K562 (cell line): Measurements from ENCODE around the gene UBE2C. TPM values are rescaled to one million over a fixed set of nuclear protein-coding genes. Genes with fewer than 3 reads are reported as not detected.

Source experiments
- C11orf30 ChIP-seq: fragments of 450-650 bp; IDR thresholded peaks from 2 replicates; pipeline ENCODE4 v1.6.1; 2016; ENCODE audit warnings: low read depth, mild to moderate bottlenecking
- CXXC5 ChIP-seq: fragments of 250-450 bp; sonication (Bioruptor Pico); IDR thresholded peaks from 2 replicates; pipeline ENCODE4 v1.8.0; 2022; ENCODE audit warnings: inconsistent platforms, mild to moderate bottlenecking, moderate library complexity
- DIDO1 ChIP-seq: fragments of 450-650 bp; IDR thresholded peaks from 2 replicates; pipeline ENCODE4 v1.6.1; 2016; ENCODE audit warnings: low read depth, missing biosample characterization, missing genetic modification characterization
- MECOM ChIP-seq: fragments of 250-450 bp; sonication (Bioruptor Pico); IDR thresholded peaks from 2 replicates; pipeline ENCODE4 v1.8.0; 2022; ENCODE audit warnings: inconsistent platforms
- NEUROD1 ChIP-seq: fragments of 150-350 bp; IDR thresholded peaks from 2 replicates; pipeline ENCODE4 v1.6.1; 2014; ENCODE audit warnings: borderline replicate concordance, low read length, low read depth; ENCODE audit not compliant: partially characterized antibody
- NR4A1 ChIP-seq, 2 experiments: fragments of 250-450 bp in 1 of 2; fragments of 450-650 bp in 1 of 2; sonication (Bioruptor Pico) in 1 of 2; IDR thresholded peaks; 2 replicates each; pipeline versions ENCODE4 v1.4.0 to v1.6.1; 2016 to 2020; ENCODE audit warnings: mild to moderate bottlenecking in 2 of 2, missing compliant biosample characterization in 1 of 2, missing genetic modification characterization in 1 of 2, moderate library complexity in 1 of 2
- PTRF ChIP-seq: fragments of 450-650 bp; IDR thresholded peaks from 2 replicates; pipeline ENCODE4 v1.6.1; 2016; ENCODE audit warnings: mild to moderate bottlenecking, missing genetic modification characterization, missing compliant biosample characterization
- TRIM28 ChIP-seq: fragments of 450-650 bp; IDR thresholded peaks from 2 replicates; pipeline ENCODE4 v1.6.1; 2017
- ZSCAN32 ChIP-seq: fragments of 450-650 bp; formaldehyde crosslinking; IDR thresholded peaks from 2 replicates; pipeline ENCODE4 v1.4.0; 2020; ENCODE audit warnings: mild to moderate bottlenecking, moderate library complexity
- polyA plus RNA-seq, 8 experiments: library from polyadenylated mRNA; depleted of rRNA in 4 of 8; stranded (reverse) in 5 of 8; unstranded in 3 of 8; fragments of >200 nt; fragmentation: Nextera tagmentation in 2 of 8; fragmentation: Illumina TruSeq in 1 of 8; extraction: Ambion mirVana in 2 of 8; extraction: Trizol in 1 of 8; gene quantifications; 2 replicates each; pipeline versions ENCODE4 v1.2.1 to v1.2.3, GENCODE V29; 2011 to 2014; ENCODE audit warnings: inconsistent platforms in 1 of 8, missing spikeins in 1 of 8
- total RNA-seq, 7 experiments: library from RNA; depleted of rRNA in 6 of 7; stranded (reverse); fragments of >200 nt in 6 of 7; fragmentation: Illumina TruSeq in 2 of 7; extraction: Trizol in 2 of 7; gene quantifications; 2 replicates each; pipeline versions ENCODE4 v1.2.1 to v1.2.3, GENCODE V29; 2011 to 2021; ENCODE audit warnings: low replicate concordance in 1 of 7
- TF ChIP-seq, protein P1 (sequence below): fragments of 450-650 bp; IDR thresholded peaks from 2 replicates; pipeline ENCODE4 v1.7.1; 2018; ENCODE audit warnings: mild to moderate bottlenecking, low read depth; ENCODE audit not compliant: partially characterized antibody
- TF ChIP-seq, protein P2 (sequence below), 2 experiments: IDR thresholded peaks in 1 of 2; conservative IDR thresholded peaks in 1 of 2; 2 replicates each; pipeline ENCODE4 v1.6.1; 2016; ENCODE audit warnings: low read depth in 2 of 2, mild to moderate bottlenecking in 1 of 2, missing compliant biosample characterization in 1 of 2, missing genetic modification characterization in 1 of 2, moderate library complexity in 1 of 2
- TF ChIP-seq, protein P3 (sequence below): fragments of 450-650 bp; IDR thresholded peaks from 2 replicates; pipeline ENCODE4 v1.6.1; 2016; ENCODE audit warnings: borderline replicate concordance
- TF ChIP-seq, protein P4 (sequence below): fragments of 250-450 bp; sonication (Bioruptor Pico); IDR thresholded peaks from 2 replicates; pipeline ENCODE4 v1.4.0; 2020; ENCODE audit warnings: borderline replicate concordance
- TF ChIP-seq, protein P5 (sequence below): fragments of 450-650 bp; formaldehyde crosslinking; IDR thresholded peaks from 2 replicates; pipeline ENCODE4 v1.4.0; 2022; ENCODE audit warnings: missing genetic modification characterization

UBE2C gene
- total and polyA plus RNA-seq, 9 of the 15 experiments (the other 6 are each of a cell fraction or from before 2014, with no cell fraction given), result 0.51 to 1.6 (median 0.69) TPM

DNA sequence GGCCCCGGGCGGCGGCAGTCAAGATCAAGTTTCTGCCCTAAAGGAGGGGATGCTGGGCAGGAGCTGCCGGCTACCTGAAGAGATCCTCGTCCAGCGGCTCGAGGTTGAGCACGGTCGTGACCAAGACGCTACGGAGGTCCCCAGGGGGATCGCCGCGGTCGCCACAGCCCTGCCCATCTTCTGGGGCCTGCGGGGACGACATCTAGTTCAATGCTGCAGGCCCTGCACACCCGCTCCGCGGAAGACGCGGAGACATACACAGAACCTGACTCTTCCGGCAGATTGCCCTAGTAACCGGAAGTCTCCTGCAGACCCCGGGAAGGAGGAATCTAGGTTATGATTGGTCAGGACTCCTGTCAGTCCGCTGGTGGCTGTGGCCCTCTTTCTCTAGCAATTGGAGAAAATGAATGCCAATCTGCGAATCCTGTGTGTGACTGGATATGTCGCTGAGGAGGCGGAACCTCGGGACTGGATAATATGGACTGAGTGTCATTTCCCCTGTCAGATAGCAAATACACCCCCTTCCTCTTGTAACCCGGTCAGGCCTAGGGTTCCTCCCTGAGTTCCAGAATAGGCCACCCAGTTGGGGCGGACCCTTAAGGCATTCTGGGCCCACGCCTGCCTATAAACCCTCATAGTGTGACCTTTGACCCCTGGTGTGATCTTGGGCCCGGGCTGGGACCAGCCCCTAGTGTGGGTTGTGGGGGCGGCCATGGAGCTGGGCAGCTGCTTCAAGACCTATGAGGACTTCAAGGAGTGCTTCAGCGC is 44.9 kb downstream of the UBE2C start, which contains the start of the genes ACOT8 and ZSWIM3 (continued):
- TF ChIP-seq, protein P1, sequence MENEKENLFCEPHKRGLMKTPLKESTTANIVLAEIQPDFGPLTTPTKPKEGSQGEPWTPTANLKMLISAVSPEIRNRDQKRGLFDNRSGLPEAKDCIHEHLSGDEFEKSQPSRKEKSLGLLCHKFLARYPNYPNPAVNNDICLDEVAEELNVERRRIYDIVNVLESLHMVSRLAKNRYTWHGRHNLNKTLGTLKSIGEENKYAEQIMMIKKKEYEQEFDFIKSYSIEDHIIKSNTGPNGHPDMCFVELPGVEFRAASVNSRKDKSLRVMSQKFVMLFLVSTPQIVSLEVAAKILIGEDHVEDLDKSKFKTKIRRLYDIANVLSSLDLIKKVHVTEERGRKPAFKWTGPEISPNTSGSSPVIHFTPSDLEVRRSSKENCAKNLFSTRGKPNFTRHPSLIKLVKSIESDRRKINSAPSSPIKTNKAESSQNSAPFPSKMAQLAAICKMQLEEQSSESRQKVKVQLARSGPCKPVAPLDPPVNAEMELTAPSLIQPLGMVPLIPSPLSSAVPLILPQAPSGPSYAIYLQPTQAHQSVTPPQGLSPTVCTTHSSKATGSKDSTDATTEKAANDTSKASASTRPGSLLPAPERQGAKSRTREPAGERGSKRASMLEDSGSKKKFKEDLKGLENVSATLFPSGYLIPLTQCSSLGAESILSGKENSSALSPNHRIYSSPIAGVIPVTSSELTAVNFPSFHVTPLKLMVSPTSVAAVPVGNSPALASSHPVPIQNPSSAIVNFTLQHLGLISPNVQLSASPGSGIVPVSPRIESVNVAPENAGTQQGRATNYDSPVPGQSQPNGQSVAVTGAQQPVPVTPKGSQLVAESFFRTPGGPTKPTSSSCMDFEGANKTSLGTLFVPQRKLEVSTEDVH, result peak; percentile 90
- peak; percentile 62 for TF ChIP-seq C11orf30
- TF ChIP-seq, protein P2, sequence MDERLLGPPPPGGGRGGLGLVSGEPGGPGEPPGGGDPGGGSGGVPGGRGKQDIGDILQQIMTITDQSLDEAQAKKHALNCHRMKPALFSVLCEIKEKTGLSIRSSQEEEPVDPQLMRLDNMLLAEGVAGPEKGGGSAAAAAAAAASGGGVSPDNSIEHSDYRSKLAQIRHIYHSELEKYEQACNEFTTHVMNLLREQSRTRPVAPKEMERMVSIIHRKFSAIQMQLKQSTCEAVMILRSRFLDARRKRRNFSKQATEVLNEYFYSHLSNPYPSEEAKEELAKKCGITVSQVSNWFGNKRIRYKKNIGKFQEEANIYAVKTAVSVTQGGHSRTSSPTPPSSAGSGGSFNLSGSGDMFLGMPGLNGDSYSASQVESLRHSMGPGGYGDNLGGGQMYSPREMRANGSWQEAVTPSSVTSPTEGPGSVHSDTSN (CRISPR knock-in tag; IDR thresholded peaks at IDR 0.05; ENCODE audit: low read depth), result peak; percentile 100
- TF ChIP-seq, protein P2 (tag; conservative IDR thresholded peaks at IDR 0.05; ENCODE audit: low read depth), result peak; percentile 100
- TF ChIP-seq CXXC5 (CRISPR knock-in tag), result peak; percentile 34; the same call in 1 of the 2 replicates
- TF ChIP-seq PTRF (tag), result no peak
- no peak for TF ChIP-seq MECOM
- TF ChIP-seq, protein P3, sequence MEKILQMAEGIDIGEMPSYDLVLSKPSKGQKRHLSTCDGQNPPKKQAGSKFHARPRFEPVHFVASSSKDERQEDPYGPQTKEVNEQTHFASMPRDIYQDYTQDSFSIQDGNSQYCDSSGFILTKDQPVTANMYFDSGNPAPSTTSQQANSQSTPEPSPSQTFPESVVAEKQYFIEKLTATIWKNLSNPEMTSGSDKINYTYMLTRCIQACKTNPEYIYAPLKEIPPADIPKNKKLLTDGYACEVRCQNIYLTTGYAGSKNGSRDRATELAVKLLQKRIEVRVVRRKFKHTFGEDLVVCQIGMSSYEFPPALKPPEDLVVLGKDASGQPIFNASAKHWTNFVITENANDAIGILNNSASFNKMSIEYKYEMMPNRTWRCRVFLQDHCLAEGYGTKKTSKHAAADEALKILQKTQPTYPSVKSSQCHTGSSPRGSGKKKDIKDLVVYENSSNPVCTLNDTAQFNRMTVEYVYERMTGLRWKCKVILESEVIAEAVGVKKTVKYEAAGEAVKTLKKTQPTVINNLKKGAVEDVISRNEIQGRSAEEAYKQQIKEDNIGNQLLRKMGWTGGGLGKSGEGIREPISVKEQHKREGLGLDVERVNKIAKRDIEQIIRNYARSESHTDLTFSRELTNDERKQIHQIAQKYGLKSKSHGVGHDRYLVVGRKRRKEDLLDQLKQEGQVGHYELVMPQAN, result peak; percentile 41
- TF ChIP-seq NR4A1 (CRISPR knock-in tag; IDR thresholded peaks at IDR 0.05), result no peak
- peak; percentile 27; the same call in 1 of the 2 replicates for TF ChIP-seq NR4A1 (tag; IDR thresholded peaks at IDR 0.05)
- TF ChIP-seq NEUROD1, result peak; percentile 99
- peak; percentile 68; the same call in 1 of the 2 replicates for TF ChIP-seq DIDO1
- no peak for TF ChIP-seq TRIM28
- no peak for TF ChIP-seq ZSCAN32 (CRISPR knock-in tag)
- TF ChIP-seq, protein P4, sequence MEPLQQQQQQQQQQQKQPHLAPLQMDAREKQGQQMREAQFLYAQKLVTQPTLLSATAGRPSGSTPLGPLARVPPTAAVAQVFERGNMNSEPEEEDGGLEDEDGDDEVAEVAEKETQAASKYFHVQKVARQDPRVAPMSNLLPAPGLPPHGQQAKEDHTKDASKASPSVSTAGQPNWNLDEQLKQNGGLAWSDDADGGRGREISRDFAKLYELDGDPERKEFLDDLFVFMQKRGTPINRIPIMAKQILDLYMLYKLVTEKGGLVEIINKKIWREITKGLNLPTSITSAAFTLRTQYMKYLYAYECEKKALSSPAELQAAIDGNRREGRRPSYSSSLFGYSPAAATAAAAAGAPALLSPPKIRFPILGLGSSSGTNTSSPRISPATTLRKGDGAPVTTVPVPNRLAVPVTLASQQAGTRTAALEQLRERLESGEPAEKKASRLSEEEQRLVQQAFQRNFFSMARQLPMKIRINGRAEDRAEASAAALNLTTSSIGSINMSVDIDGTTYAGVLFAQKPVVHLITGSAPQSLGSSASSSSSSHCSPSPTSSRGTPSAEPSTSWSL (CRISPR knock-in tag), result 0 out of 2 replicates have a peak, but pooled peaks have one; percentile 70
- TF ChIP-seq, protein P5, sequence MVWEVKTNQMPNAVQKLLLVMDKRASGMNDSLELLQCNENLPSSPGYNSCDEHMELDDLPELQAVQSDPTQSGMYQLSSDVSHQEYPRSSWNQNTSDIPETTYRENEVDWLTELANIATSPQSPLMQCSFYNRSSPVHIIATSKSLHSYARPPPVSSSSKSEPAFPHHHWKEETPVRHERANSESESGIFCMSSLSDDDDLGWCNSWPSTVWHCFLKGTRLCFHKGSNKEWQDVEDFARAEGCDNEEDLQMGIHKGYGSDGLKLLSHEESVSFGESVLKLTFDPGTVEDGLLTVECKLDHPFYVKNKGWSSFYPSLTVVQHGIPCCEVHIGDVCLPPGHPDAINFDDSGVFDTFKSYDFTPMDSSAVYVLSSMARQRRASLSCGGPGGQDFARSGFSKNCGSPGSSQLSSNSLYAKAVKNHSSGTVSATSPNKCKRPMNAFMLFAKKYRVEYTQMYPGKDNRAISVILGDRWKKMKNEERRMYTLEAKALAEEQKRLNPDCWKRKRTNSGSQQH (CRISPR knock-in tag), result 0 out of 2 replicates have a peak, but pooled peaks have one; percentile 35
